Activated T-cell treated with anti-CD3 and anti-CD28 coated beads for 1 hour (primary cell): ENCODE data around the gene ARHGEF16.
A peak's percentile ranks its signal among the peaks of the same experiment; 100 is the strongest.

Experiments used
- DNase-seq: peaks from one replicate; pipeline ENCODE4 v3.0.0-alpha.2; 2020; ENCODE audit warnings: low read depth

Gene ARHGEF16

DNA sequence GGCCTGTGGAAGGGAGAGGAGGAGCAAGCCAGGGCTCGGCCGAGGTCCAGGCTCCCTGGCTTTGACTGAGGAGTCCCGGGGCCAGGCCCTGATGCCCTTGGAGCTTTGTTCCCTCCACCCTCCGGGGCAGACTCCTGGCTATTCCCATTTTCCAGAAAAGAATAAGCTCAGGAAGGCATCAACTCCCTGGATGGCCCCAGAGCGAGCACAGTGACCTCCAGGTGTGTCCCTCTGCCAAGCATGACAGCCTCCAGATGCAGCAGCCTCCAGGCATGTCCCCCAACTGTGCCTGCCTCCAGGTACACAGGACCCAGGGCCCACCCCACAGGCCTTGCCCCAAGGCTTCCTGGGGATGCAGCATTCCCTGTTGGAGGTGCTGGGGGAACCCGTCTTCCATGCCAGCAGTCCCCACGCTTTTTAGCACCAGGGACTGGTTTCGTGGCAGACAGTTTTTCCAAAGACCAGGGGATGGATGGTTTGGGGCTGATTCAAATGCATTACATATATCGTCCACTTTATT is 15.7 kb upstream of the ARHGEF16 start:
- no peak for DNase-seq

DNA sequence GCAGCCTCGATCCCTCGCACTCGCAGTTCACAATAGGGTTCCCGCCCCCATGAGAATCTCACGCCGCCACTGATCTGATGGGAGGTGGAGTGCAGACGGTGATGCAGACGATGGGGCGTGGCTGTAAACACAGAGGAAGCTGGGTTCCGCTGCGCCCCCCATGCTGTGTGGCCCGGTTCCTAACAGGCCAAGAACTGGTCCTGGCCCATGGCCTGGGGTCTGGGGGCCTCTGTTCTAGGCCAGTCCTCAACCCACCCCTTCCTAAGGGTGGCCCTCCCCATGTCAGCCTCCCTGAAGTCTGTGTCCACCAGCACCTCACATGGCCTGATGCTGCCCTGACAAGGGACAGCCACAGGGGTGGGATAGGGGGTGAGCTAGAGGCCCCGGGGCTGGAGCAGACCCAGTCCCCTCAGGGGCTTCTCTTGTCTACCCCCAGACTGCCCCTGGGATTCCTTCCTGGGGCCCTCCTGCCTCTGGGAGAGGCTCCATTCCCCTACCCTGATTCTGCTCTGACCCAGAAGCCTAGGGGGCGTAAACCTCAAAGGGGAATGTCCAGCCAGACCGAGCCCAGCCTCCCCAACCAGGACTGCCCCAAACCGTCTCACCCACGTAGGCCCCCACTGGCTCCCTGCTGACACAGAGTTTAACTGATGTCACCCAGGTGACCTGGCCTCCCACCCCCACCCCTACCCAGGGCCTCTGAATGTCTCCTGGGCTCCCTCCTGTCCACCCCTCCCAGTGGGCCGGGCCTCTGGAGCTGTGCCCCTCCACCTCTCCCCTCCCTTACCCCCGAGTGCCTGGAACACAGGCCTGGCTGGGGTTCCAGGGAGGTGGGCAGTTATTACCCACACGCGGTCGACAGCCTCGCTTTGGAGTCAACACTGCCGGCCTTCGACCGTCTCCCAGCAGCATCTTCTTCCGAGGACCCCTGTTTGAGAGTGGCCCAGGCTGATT is 14.8 kb upstream of the ARHGEF16 start:
- no peak for DNase-seq

DNA sequence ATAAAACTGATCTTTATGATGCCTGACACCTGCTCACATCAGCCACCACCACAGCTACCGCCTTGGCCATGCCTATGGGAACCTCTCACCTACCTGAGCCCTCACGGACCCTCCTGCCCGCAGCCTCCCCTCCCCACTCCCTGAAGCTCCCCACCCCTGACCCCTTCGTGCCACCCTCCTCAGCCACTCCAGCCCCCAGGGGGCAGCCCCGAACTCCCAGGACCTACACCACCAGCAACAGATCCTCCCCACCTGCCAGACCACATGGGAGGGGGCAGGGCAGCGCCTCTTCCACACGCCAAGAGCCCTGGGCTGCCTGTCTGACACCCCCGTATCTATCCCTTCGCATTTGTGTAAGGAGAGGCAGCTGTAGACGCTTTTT is 14.2 kb upstream of the ARHGEF16 start:
- DNase-seq = no peak

DNA sequence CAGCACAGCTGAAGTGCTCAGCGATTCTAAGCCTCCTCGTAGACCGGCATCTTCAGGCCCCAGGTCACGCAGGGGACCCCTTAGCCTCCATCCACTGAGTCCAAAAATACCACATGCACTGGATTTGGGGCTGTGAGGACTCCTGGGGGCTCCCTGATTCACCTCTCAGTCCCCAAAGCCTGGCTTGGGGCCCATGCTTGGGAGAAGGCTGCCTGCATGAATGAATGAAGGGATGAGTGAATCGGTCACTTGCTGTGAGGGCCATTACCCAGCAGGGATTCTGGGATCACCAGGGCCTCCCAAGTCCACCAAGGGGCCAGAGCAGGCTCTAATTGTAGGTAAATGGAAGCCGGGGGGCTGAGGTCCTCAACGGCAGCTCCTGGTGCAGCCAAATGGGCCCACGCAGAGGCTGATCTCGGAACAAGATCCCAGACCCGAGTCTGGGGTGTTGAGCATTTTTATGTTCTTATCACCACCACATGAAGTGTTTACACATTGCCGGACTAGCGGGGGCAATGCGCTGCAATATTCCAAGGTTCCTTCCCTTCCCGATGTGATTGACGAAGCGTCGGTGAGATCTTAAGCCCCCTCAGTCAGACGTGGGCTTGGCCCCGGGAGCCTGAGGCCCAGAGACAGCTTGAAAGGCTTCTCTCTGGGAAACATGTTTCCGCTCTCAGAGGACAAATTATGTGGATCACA is 13.6 kb upstream of the ARHGEF16 start:
- no peak for DNase-seq

DNA sequence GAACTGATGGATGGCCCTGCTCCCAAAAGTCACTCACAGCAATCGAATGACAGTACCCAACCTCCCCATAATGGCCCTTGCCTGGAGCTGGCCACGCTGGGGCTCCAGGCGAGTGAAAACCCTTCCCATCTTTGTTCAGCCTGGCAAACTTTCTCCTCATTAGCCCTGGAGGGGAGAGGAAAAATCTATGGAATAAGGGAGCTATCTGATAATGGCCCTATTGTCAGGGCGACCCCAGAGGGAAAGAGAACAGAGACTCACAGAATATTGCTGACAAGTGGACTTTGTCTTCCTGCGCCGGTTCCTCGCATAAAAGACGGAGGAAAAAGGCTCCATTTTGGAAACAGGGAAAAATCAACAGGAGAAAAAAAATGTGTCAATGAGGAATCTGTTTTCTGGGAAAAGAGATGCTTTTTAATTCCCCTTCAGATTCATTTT is 13.0 kb upstream of the ARHGEF16 start:
- DNase-seq = no peak

DNA sequence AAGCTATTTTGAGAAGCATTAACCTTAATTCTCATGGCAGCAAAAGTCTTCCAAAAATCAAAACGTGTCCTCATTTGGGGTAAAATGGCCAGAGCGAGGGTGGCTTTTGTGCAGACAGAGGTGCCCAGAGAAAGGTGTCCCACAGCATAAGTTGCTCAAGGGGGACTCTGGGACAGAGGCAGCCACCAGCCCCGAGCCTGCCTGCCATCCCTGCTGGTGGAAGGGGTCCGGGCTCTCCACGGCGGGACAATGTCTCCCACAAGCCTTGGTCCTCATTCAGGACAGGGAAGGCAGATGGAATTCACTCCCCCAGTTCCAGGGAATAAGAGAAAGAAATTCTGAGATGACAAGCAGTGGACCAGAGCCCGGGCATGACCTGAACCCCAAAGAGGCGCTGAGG is 12.6 kb upstream of the ARHGEF16 start:
- no peak for DNase-seq

DNA sequence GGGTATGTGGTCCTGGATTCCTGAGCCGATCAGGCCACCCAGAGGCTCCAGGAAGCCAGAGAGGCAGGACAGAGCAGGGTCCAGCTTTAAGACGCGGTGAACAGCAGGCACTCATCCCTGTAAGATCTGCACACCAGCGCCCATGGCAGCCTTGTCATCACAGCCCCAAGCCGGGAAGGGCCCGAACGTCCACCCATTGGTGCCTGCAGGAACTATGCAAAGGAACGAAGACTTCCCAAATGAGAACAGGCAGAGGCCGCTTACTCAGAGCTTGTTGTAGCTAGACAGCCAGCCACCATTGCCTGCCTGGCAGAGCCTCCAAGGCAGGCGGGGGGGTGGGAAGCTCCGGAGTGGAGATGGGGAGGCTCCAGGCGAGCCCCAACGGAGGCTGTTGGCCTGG is 12.1 kb upstream of the ARHGEF16 start:
- no peak for DNase-seq

DNA sequence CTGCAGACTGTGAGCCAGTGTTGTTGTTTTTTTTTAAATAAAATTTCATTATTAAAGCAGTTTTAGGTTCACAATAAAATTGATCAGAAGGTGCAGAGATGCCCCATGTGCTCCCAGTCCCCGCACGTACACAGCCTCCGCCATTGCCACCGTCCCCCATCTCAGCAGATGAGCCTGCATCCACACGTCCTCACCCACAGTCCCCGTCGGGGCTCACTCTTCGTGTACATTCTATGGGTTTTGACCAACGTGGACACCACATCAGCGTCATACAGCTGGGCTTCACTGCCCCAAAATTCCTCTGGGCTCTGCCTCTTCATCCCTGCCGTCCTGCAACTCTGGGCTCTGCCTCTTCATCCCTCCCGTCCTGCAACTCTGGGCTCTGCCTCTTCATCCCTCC is 11.6 kb upstream of the ARHGEF16 start:
- no peak for DNase-seq

DNA sequence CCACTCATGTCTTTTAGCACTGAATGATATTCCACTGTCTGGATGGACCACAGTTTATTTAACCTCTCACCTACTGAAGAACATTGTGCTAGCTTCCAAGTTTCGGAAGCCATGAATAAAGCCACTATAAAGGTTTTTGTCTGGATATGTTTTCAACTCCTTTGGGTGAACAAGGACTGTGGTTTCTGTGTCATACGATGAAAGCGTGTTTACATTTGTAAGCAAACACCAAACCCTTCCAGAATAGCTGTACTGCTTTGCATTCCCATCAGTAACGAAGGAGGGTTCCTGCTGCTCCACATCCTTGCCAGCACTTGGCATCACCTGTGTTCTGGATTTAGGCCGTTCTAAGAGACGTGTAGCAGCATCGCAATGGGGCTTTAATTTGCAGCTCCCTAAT is 10.7 kb upstream of the ARHGEF16 start:
- no peak for DNase-seq

DNA sequence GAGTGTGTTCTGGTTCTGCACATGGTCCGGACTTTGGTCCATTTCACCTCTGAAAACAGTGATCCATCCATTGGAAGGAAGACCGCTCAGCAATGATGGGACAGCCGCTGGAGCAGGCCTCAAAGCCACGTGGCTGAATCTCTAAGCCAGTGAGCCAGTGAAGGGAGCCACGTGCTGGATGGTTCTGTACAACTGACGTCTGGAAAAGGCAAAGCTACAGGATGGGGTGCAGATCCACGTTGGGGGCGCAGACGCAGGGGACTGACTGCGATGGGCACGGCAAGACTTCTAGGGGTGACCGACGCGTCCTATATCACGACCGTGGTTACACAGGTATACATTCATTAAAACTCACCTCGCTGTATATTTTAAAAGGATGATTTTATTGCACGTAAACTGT is 10.2 kb upstream of the ARHGEF16 start:
- DNase-seq = no peak

DNA sequence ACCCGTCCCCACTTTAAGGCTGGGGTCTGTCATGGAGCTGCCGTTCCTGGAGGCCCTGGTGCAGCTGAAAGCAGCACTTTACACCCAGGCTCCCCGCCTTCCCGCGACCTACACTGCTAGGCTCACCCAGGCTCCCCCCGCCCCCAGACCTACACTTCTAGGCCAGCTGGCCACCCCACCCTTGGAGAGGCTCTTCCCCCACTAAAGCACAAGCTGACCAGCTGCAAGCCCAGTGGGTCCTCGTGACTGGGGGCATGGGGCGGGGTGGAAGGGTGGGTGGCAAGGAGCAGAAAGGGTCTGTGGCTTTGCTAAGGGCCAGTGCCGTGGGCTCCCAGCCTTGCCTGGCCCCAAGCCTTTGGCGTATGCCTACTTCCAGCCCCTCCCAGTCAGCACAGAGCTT is 9.7 kb upstream of the ARHGEF16 start:
- DNase-seq = no peak

DNA sequence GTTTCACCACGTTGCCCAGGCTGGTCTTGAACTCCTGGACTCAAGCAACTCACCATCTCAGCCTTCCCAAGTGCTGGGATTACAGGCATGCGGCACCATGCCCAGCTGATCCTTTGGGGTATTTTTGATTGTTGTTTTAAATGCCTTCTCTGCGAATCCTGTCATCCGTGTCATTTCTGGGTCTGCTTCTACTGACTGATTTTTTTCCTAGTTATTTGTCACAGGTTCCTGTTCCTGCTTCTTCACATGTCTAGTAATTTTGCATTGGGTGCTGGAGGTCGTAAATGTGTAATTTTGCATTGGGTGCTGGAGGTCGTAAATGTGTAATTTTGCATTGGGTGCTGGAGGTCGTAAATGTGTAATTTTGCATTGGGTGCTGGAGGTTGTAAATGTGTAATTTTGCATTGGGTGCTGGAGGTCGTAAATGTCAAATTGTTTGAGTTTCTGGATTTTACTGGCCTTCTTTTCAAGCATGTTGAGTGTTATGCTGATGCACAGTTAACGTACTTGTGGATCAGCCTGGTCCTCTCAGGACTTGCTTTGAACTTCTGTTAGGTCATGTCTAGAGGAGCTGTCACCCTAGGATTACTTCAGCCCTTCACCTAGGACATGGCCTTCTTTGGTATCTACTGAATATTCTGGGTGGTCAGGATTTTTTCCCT is 4.1 kb upstream of the ARHGEF16 start:
- DNase-seq = no peak

DNA sequence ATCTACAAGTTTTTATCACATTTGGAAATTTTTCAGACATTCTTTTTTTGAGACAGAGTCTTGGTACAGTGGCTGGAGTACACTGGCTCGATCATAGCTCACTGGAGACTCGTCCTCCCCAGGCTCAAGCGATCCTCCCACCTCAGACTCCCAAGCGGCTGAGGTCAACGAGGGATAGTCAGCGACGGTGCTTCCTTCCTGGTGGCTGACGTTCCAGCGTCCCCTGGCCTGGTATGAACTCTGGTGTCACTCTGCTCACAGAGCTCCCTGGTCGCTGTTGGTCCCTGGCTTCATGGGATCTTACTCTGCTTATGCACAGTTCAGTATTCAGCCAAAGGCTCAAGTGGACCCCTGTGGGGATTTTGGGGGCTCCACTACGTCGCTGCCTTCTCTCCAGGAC is 3.5 kb upstream of the ARHGEF16 start:
- DNase-seq = no peak

DNA sequence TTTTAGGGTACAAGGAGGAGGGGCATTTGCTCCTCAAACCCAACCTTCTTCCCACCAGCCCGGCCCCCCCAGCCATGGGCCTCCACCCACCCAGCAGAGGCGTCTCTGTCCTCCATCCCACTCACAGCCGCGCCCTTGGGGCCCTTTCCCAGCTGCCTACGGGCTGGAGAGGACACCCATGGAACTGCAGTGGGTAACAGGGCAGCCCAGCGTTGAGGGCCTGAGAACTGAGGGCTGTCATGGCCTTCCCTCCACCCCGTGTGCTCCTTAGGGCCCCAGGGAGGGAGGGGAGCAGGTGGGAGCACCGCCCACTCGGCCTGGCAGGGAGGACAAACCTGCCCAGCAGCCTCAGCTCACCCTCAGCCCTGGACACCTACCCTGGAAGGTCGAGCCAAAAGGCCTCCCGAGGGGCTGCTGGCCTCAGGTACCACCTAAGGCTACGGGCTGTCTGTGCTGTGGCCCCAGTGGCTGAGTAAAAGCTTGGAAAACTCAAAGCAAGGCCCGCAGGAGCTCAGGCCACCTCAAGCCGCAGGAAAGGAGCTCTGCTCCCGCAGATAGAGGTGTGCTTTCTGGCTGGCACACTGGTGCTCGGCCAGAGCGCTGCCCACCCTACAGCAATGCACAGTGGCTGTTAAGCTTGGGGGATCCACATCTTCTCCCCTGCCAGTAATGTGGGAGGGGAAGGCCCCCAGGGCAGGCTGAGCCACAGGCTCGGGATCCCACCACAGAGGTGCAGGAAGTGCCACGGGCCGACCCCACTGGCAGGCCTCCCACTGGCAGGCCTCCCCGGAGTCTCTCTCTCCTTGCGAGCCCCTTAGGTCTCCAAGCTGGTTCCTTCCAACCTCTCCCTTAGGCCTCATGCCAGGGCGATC is 2.2 kb upstream of the ARHGEF16 start:
- no peak for DNase-seq

DNA sequence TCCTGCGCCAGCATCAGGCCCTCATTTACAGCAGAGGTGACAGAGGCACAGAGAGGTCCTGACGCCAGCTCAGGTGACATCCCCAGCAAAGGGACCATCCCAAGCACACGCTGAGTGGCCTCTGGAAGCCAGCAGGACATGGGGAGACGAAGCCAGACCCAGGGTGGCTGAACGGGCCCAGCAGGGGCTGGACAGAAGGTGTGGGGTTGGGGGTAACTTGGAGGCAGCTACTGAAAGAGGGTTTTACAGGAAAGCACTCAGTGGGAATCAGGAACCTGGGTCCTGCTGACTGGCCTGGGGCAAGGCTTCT is 1.6 kb upstream of the ARHGEF16 start:
- no peak for DNase-seq

DNA sequence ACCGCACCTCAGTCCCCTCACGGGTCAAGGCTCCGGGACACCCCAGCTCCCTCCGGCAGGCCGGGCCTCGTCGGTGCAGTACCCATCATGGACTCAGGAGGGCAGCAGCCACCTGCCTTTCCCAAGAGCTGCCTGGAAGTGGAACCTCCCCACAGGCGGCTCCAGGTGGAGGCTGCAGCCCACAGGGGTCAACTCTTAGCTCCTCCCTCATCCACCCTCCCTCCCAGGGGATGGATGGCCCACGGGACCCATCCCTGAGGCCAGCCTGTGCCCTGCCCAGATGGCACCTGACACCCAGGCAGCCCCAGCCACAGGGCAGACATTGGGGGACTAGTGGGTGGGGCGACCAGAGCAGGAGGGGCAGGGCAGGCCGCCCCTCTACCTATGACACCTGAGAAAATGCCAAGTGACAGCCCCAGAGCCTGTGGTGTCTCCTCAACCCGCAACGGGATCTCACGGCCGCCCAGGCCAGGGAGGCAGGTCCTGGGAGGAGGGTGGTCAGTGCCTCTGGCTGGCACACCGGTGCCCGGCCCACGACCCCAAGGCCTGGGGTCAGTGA is 1.2 kb upstream of the ARHGEF16 start:
- DNase-seq = peak; percentile 66

DNA sequence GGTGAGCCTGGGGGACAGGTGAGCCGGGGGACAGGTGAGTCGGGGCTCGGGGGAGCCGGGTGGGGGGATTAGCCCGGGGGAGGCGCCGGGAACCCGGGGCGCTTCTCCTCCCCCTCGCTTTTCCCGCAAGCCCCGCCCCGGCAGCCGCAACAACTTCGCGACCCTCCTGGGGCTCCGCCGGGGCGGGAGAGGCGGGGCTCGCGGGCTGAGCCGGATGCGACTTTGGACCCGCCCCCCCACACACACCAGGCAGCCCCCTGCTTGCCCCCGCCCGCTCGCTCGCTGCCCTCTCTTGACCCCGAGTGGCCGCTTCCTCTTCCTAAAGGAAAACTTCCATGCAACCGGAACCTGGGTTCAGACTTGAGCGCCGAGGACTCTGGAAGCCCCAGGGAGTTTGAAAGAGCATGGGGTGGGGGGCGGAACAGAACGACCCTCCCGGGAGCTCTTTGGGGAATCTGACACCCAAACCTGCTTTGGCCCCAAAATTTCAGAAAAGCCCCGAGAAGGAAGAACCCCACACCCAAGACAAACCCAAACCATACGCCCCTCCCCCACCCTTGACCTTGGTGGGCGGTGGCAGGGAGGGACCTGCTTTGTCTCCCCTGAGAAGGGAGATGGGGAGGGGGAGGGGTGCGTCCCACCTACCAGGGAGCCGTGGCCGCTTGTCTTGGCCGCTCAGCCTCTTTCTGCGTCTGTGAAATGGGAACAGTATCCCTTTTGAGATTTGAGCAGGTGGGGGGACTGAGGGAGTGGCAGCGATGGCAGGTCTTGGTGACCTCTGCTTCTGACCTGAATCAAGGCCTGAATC is 550 bp downstream of the ARHGEF16 start:
- no peak for DNase-seq

DNA sequence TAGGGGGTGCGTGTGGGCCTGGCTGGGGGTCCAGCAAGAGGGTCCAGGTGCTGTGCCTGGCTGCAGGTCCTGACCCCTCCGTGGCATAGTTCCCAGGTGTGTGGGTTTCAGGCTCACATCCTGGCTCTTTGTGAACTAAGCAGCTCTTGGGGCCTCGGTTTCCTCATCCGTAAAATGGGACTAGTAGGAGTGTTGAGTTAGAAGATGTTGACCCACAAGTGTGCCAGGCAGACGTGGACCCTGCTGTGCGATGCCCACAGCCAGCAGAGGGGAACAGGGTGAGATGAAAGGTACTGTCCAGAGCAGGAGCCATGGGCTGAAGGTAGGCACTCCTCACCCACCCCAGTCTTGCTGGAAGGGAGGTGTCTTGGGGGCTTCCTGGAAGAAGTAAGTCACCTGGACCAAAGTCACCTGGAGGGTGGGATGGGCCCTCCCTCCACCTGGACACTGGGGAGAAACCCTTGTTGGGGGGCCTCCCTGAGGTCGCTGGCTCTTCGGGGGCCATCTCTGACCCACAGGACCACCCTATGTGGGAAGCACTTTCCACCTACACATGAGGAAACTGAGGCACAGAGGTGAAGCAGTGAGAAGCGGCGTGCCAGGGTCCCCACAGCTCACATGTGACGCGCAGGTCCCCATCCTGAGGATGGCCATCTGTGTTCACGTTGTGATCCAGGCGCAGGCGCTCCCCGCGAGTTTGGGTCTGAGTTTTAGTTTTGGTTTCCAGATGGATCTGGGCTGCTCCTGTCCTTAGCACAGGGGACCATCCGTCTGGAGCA is 1.4 kb downstream of the ARHGEF16 start:
- DNase-seq = no peak

DNA sequence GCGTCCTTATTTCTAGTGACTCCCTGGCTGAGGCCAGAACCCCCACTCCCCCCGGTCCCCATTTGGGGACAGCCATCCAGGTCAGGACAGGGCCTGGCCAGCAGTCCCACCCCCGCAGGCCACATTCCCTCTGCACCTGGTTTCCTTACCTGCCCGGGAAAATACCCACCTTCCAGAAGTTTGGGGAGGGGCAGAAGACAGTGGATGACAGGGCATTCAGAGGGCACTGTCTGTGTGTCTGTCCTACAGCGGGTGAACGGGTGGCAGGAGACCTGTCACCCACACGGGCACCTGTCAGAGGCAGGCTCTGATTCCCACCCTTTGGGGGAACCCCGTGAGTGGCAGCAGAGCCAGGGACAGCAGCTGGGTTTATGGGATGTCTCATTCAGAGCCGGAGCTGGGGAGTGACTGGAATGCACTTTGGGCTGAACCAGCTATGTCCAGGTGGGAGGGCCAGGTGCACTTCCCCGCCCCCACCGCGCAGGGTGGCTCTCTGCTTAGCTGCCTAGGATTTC is 2.0 kb downstream of the ARHGEF16 start:
- DNase-seq = no peak
